Neutrophil (primary cell): Measurements from ENCODE around the gene RHBDD1.

Experiments
- H3K27ac ChIP-seq: fragments of 200-600 bp; sonication (generic); 2 replicates; pipeline ENCODE4 v1.5.1; 2016; ENCODE audit warnings: mild to moderate bottlenecking, moderate library complexity
- H3K27me3 ChIP-seq: fragments of 200-600 bp; sonication (generic); 2 replicates; pipeline ENCODE4 v1.6.0; 2016; ENCODE audit warnings: mild to moderate bottlenecking
- H3K36me3 ChIP-seq: fragments of 200-600 bp; sonication (generic); 2 replicates; pipeline ENCODE4 v1.5.1; 2017
- H3K4me1 ChIP-seq, 2 experiments: fragments of 200-600 bp in 1 of 2; sonication (generic) in 1 of 2; 1 replicate in 1 of 2; 2 replicates in 1 of 2; pipeline versions ENCODE4 v1.5.1 to v1.6.1; 2013 to 2016; ENCODE audit warnings: low read depth in 1 of 2, low read length in 1 of 2, mild to moderate bottlenecking in 1 of 2, moderate library complexity in 1 of 2; ENCODE audit not compliant: control insufficient read depth in 1 of 2, insufficient read depth in 1 of 2
- H3K4me3 ChIP-seq, 2 experiments: fragments of 200-600 bp in 1 of 2; sonication (generic) in 1 of 2; 1 replicate in 1 of 2; 2 replicates in 1 of 2; pipeline ENCODE4 v1.5.1; 2013 to 2016; ENCODE audit warnings: low read depth in 1 of 2, low read length in 1 of 2, mild to moderate bottlenecking in 1 of 2, moderate library complexity in 1 of 2
- H3K9me3 ChIP-seq: fragments of 200-600 bp; sonication (generic); 2 replicates; pipeline ENCODE4 v1.5.1; 2016
- CTCF ChIP-seq: fragments of 200-600 bp; sonication (generic); IDR thresholded peaks from 2 replicates; pipeline ENCODE4 v1.5.1; 2016; ENCODE audit warnings: antibody characterized with exemption

The RHBDD1 gene

GRCh38 chr2:226791056-226791486, 44.8 kb upstream of the RHBDD1 start:
- H3K36me3 ChIP-seq, result no peaks in the 10 kb centered on the region
- peaks cover 3 to 6% of the 10 kb centered on the region in 2 experiments for H3K4me1 ChIP-seq
- no peaks in the 10 kb centered on the region for H3K9me3 ChIP-seq
- no peak for TF ChIP-seq CTCF
- peaks cover 77% of the 10 kb centered on the region for H3K27me3 ChIP-seq
- H3K27ac ChIP-seq, result no peak overlapping the region
- H3K4me3 ChIP-seq, result peak overlapping the region; percentile 68 to 70

- Histone ChIP-seq H3K9me3 (no peaks in the 10 kb centered on the region), H3K4me3 (peak overlapping the region; percentile 68 to 70), H3K27me3 (peaks cover 83% of the 10 kb centered on the region), H3K27ac (no peak overlapping the region), H3K4me1 (peaks cover 3 to 6% of the 10 kb centered on the region in 2 experiments), H3K36me3 (no peaks in the 10 kb centered on the region)
- peak; percentile 45 for TF ChIP-seq CTCF
These were observed 44.3 kb upstream of the RHBDD1 start for GRCh38 chr2:226791487-226792081.

- Histone ChIP-seq H3K27me3 (peaks cover 89% of the 10 kb centered on the region), H3K4me1 (peaks cover 3 to 6% of the 10 kb centered on the region in 2 experiments), H3K4me3 (peak overlapping the region; percentile 68 to 70), H3K27ac (no peak overlapping the region), H3K9me3 (no peaks in the 10 kb centered on the region), H3K36me3 (no peaks in the 10 kb centered on the region)
- no peak for TF ChIP-seq CTCF
These were observed 43.5 kb upstream of the RHBDD1 start for GRCh38 chr2:226792155-226792881.

GRCh38 chr2:226793646-226794045, 42.2 kb upstream of the RHBDD1 start:
- Histone ChIP-seq H3K36me3 (no peaks in the 10 kb centered on the region), H3K4me1 (peaks cover 6 to 7% of the 10 kb centered on the region in 2 experiments), H3K27ac (no peak overlapping the region), H3K9me3 (no peaks in the 10 kb centered on the region), H3K4me3 (no peak overlapping the region), H3K27me3 (peaks cover 90% of the 10 kb centered on the region)
- no peak for TF ChIP-seq CTCF

- TF ChIP-seq CTCF, result no peak
- no peaks in the 10 kb centered on the region for H3K36me3 ChIP-seq
- peaks cover 9 to 13% of the 10 kb centered on the region in 2 experiments for H3K4me1 ChIP-seq
- peaks cover 90% of the 10 kb centered on the region for H3K27me3 ChIP-seq
- H3K27ac ChIP-seq, result no peak overlapping the region
- no peak overlapping the region for H3K4me3 ChIP-seq
- no peaks in the 10 kb centered on the region for H3K9me3 ChIP-seq
These were observed 41.6 kb upstream of the RHBDD1 start for GRCh38 chr2:226794196-226794661.
